GM19035 (cell line): ENCODE measurements around the gene ACVR1B.
"Not testable (repeated sequence)": the region's sequence is repeated elsewhere in the genome, so short reads cannot be mapped to it uniquely, and the experiment has no call there.

Experiments used
- ATAC-seq: cut with Tn5 transposase; IDR thresholded peaks from one replicate; pipeline ENCODE4 v1.9.1; 2021; ENCODE audit not compliant: unreplicated experiment

ACVR1B gene

DNA sequence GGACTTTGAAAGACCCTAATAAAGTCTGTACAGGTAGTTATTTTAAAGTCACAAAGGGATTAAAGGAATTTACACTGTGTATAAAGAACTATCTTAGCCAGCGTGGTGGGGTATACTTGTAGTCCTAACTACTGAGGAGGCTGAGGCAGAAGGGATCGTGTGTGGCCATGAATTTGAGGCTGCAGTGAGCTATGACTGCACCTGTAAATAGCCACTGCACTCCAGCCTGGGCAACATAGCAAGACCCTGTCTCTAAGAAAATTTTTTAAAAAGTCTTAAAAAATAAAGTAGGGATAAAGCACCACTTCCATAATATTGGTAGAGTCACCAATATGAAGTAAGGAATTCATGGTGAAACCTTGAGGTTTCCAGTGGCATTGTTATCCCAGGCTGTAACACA lies 18.1 kb downstream of the ACVR1B start:
- no peak for ATAC-seq

DNA sequence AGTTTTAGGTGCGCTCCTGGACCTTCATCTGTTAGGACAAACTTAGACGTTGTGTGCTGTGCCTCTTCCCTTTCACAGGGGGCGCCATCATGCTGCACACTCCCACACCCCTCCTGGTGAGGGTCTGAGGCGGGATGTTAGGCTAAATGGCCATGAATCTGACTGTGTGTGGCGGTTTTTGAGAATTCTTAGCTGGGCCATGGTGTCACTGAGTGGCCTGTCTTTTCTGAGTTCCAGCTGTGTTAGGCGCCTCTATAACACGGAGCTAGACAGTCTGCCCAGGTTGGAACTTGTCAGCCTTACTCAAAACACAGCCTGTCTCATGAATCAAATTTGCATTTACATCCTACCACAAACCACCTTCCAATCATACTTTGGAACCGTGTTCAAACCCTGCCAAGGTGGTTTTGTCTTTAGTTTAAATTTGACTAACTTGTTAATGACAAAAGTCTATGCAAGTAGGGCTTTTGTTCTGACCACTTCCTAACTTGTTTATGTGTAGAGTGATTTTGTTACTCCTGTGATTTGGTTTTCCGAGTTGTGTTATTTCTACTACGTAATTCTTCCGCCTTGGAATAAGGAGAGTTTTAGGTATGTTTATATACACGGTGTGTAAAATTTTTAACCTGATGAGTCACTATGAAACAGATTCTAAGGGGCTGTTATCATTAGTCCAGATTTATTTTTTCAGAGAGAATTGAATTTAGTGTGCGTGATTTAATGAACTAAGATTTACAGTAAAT lies 19.6 kb downstream of the ACVR1B start:
- ATAC-seq, result peak; percentile 97

DNA sequence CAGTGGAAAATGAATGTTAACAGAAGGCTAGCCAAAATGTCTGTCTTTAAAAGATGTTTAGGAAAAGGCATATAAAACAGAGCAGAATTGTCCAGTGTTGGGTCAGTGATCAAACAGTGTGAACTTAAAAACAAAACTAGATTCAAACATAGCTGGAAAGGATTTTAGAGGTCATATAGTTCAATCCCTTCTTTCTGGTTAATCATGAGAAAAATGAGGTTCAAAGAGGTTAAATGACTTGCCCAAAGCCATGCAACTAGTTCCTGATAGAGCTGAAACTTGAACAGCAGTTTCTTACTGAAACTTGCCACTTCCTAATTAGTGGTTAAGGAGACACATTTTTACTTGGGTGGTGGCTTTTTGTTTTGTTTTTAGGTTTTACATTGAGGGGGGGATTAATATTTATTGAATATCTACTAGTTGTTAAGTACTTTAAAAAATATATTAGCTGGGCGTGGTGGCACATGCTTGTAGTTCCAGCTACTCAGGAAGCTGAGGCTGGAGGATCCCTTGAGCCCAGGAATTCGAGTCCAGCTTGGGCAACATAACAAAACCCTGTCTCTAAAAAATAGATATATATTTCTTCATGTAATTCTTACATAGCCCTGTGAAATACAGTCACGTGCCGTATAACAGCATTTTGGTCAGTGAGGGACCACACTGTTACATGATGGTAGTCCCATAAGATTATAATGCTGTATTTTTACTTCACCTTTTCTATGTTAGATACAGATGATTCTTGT lies 20.4 kb downstream of the ACVR1B start:
- ATAC-seq, result no peak

DNA sequence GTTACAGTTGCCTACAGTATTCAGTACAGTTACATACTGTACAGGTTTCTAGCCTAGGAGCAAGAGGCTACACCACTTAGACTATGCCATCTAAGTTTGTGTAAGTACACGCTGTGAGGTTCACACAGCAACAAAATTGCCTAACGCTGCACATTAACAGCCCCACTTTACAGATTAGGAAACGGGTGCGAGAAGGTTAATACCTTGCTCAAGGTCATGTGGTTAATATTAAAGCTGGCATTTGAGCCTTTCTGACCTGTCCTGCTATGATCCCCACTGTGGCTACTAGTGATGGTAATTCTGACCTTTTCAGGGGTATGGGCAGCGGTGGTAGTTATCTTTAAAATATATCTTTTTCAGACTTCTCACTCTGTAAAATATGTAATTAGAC lies 20.9 kb downstream of the ACVR1B start:
- ATAC-seq, result no peak

- no peak for ATAC-seq
Observed at GRCh38 chr12:51972849-51973273, 21.4 kb downstream of the ACVR1B start.

- no peak for ATAC-seq
Observed at GRCh38 chr12:51973560-51973959, 22.1 kb downstream of the ACVR1B start.

GRCh38 chr12:51974646-51975045 lies 23.1 kb downstream of the ACVR1B start:
- ATAC-seq, result no peak

DNA sequence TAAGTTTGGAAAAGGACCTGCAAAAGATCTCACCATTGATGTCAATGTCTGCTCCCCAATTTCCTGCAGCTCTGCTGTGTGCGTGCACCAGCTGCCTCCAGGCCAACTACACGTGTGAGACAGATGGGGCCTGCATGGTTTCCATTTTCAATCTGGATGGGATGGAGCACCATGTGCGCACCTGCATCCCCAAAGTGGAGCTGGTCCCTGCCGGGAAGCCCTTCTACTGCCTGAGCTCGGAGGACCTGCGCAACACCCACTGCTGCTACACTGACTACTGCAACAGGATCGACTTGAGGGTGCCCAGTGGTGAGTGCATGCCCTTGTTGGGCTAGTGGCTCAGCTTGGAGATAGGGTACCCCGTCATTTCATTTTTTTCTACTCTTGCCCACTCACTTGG lies 23.7 kb downstream of the ACVR1B start:
- ATAC-seq, result no peak

GRCh38 chr12:51976376-51977160 lies 25.1 kb downstream of the ACVR1B start:
- no peak for ATAC-seq

- no peak for ATAC-seq
Observed at GRCh38 chr12:51977320-51977753, 25.8 kb downstream of the ACVR1B start.

DNA sequence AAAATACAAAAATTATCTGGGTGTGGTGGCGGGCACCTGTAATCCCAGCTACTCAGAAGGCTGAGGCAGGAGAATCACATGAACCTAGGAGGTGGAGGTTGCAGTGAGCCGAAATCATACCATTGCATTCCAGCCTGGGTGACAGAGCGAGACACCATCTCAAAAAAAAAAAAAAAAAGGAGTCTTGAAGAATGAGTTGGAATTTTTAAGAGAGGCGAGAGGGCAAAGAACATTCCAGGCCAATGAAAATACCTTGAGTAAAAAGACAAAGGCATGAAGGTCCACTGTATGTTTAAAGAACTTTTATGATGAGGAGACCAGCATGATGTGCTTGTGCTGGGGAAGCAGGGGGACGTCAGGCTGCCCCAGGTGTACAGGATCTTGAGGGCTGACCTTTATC lies 27.8 kb downstream of the ACVR1B start:
- ATAC-seq, result not testable (repeated sequence)

DNA sequence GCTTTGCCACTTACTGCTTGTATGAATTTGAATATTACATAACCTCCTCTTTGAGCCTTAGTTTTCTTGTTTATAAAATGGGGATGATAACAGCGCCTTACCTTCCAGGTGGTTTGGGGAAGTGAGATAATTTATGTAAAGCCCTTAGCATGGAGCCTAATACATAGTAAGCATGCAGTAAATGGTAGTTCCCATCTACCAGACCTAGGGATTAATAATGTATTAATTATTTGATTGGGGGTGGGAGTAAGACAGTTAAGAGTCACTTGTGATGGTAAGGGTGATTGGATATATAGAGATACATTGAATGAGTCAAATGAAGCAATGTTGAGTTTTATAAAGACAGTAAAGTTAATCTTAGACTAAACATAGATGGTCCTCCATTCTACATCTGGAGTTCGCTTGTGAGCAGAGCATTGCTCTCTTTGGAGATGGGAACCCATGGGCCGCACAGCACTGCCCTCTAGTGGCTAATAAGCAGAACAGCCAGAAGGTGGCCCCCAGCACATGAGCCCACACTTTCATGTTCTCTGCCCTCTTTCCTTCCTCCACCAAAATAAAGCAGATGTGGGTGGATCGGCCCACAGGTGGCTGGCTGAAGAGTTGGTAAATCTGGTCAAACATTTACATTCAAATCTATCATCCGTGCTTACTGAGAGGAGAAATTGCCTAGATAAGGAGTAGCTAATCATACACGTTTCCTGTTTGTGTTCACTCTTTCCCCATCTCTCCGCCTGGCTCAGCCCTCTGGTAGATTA lies 28.7 kb downstream of the ACVR1B start:
- ATAC-seq, result peak; percentile 79

DNA sequence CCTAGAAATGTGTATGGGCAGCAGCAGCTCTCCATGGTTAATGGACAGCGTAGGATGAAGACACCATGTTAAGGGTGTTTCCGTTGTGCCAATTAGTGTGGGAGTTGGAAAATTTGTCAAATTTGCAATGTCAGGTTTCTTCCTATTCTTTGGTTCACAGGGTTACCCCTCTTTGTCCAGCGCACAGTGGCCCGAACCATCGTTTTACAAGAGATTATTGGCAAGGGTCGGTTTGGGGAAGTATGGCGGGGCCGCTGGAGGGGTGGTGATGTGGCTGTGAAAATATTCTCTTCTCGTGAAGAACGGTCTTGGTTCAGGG lies 29.3 kb downstream of the ACVR1B start:
- ATAC-seq, result no peak

DNA sequence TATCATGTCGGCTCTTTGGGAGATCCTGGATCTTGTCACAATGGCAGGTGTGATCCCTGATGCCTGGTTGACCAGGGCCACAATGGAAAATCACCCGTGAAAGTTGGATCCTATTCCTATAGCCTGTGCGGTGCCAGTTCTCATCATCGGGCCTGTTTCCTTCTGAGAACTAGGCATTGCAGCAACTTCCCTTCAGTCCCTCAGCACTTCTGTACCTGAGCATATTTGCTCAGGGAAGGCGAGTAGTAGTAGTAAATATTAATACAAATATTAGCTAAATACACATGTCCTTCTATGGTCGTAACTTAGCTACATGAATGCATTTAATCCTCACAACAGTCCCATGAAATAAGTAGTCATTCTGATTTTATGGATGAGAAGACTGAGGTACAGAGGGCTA lies 33.2 kb downstream of the ACVR1B start:
- ATAC-seq, result no peak

DNA sequence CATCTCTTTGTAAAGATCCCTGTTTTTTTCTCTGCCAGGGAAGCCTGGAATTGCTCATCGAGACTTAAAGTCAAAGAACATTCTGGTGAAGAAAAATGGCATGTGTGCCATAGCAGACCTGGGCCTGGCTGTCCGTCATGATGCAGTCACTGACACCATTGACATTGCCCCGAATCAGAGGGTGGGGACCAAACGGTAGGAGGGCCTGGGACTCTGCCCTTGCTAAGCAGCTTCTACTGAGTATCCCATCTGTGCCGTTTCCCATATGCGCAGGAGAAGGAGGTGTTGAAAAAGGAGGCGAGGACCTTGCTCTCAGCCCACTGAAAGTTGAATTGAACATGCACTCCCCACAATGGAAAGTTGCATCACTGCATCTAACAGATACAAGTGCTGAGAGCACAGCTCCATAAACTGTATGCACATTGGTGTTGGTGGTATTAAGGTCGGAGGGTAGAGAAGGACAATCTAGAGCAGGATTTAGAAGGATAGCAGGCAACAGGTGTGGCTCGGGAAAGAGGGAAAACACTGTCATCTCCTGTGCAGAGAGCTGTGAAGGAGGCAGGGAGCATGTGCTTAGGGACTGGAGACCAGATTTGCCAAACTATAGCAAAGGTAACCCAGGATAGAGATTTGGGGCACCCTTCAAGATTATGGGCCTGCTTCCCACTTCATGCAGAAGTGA lies 33.8 kb downstream of the ACVR1B start:
- no peak for ATAC-seq

DNA sequence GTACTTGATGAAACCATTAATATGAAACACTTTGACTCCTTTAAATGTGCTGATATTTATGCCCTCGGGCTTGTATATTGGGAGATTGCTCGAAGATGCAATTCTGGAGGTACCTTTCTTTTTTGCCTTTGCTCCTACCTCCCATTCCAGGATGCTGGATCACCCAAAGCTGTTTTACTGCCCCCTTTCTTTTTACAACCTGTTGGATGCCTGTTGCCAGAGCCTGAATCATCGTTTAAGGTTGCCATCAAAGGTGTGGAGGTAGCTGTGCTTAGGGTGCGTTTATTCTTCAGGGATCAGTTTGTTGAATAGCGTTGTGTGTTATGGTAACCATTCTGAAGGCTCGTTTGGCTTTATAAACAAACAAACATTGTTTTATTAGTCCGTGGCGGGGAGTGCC lies 35.3 kb downstream of the ACVR1B start:
- no peak for ATAC-seq

GRCh38 chr12:51992246-51992645 lies 40.7 kb downstream of the ACVR1B start:
- no peak for ATAC-seq

DNA sequence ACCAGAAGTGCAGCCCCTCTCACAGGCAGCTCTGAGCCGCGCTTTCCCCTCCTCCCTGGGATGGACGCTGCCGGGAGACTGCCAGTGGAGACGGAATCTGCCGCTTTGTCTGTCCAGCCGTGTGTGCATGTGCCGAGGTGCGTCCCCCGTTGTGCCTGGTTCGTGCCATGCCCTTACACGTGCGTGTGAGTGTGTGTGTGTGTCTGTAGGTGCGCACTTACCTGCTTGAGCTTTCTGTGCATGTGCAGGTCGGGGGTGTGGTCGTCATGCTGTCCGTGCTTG lies 43.0 kb downstream of the ACVR1B start:
- no peak for ATAC-seq

DNA sequence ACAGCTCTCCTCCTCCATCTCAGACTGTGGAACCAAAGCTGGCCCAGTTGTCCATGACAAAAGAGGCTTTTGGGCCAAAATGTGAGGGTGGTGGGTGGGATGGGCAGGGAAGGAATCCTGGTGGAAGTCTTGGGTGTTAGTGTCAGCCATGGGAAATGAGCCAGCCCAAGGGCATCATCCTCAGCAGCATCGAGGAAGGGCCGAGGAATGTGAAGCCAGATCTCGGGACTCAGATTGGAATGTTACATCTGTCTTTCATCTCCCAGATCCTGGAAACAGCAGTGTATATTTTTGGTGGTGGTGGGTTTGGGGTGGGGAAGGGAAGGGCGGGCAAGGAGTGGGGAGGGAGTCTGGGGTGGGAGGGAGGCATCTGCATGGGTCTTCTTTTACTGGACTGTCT lies 43.5 kb downstream of the ACVR1B start:
- ATAC-seq, result no peak

DNA sequence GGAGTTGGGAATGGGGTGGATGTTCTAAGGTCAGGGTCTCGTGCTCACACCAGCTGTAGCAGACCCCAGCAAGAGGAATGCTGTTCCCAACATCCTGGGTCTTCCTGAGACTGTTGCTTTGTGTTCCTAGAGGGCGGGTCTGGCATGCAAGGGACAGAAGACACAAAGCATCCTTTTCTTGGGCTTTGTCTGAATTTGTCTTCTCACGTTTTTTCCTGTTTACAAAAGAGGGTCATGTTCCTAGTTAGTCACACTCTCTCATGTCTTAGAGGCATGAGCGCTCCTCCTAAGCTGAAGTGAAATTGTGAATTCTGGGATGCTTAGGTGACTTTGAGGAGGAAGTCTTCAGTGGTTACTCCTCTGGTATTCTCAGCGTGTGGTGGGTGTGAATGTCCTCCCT lies 45.6 kb downstream of the ACVR1B start:
- ATAC-seq, result no peak

DNA sequence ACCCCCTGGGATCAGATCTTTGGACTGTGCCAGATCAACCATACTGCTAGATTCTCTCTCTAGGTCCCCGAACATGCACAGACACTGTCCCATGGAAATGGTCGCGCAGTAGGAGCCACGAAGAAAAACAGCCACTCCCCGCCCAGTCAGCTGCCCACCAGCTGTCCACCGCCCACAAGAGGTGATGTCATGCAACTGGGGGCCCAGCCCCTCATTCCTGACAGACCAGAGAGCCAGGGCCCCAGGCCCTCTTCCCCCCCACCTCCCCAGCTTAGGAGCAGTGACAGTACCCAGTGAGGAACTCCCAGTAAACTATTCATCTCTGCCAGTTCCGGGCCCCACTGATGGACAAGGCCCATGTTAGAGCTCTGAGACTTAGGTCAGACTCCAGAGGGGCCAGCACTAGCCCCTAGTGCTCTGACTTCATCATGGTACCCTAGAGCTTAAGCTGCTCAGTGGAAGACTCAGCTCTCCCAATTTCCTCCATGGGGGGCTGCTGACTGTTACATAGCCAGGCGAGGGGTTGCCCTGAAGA lies 51.6 kb downstream of the ACVR1B start:
- ATAC-seq, result no peak
